ENCODE data around the gene ERICH4. TPM values are rescaled to one million over a fixed set of nuclear protein-coding genes. Genes with fewer than 3 reads are reported as not detected.
"Not testable (repeated sequence)": the region's sequence is repeated elsewhere in the genome, so short reads cannot be mapped to it uniquely, and the experiment has no call there.

Gene ERICH4
- total RNA-seq, 6 experiments from 2014 or later: not detected

GRCh38 chr19:41455936-41456335 is 13.0 kb downstream of the ERICH4 start:
- no peaks in the 10 kb centered on the region for H3K36me3 Mint-ChIP-seq (ENCODE audit: low read depth)
- peaks cover 7% of the 10 kb centered on the region for H3K27me3 Mint-ChIP-seq (ENCODE audit: insufficient read depth)
- H3K4me1 Mint-ChIP-seq (ENCODE audit: low read depth): peaks cover 19% of the 10 kb centered on the region
- H3K27ac Mint-ChIP-seq: no peak overlapping the region
- H3K4me3 Mint-ChIP-seq: no peak overlapping the region
- DNase-seq: peak; percentile 7
- no peaks in the 10 kb centered on the region for H3K9me3 Mint-ChIP-seq
- no peak for TF ChIP-seq CTCF (IDR thresholded peaks at IDR 0.05)

GRCh38 chr19:41456342-41456918 is 13.5 kb downstream of the ERICH4 start:
- peaks cover 19% of the 10 kb centered on the region for H3K4me1 Mint-ChIP-seq (ENCODE audit: low read depth)
- DNase-seq: peak; percentile 55
- peak overlapping the region; percentile 54 for H3K4me3 Mint-ChIP-seq
- peaks cover 7% of the 10 kb centered on the region for H3K27me3 Mint-ChIP-seq (ENCODE audit: insufficient read depth)
- no peak for TF ChIP-seq CTCF (IDR thresholded peaks at IDR 0.05)
- no peaks in the 10 kb centered on the region for H3K9me3 Mint-ChIP-seq
- no peak overlapping the region; the same call in 1 of the 2 replicates for H3K27ac Mint-ChIP-seq
- H3K36me3 Mint-ChIP-seq (ENCODE audit: low read depth): no peaks in the 10 kb centered on the region

- Mint-ChIP-seq H3K27me3 (ENCODE audit: insufficient read depth) (peaks cover 11% of the 10 kb centered on the region), H3K9me3 (peaks cover 3% of the 10 kb centered on the region; the same call in 1 of the 2 replicates), H3K4me3 (no peak overlapping the region), H3K36me3 (ENCODE audit: low read depth) (no peaks in the 10 kb centered on the region), H3K27ac (no peak overlapping the region), H3K4me1 (ENCODE audit: low read depth) (peaks cover 19% of the 10 kb centered on the region)
- DNase-seq: no peak
- no peak for TF ChIP-seq CTCF (IDR thresholded peaks at IDR 0.05)
Observed at GRCh38 chr19:41457241-41457640, 14.3 kb downstream of the ERICH4 start.

- Mint-ChIP-seq H3K9me3 (peaks cover 4% of the 10 kb centered on the region; the same call in 1 of the 2 replicates), H3K4me3 (no peak overlapping the region), H3K27me3 (ENCODE audit: insufficient read depth) (peaks cover 22% of the 10 kb centered on the region), H3K36me3 (ENCODE audit: low read depth) (no peaks in the 10 kb centered on the region), H3K4me1 (ENCODE audit: low read depth) (peaks cover under 1% of the 10 kb centered on the region; the same call in 1 of the 2 replicates), H3K27ac (no peak overlapping the region)
- DNase-seq: no peak
- TF ChIP-seq CTCF (IDR thresholded peaks at IDR 0.05): no peak
Observed at GRCh38 chr19:41462497-41462896, 19.5 kb downstream of the ERICH4 start.

GRCh38 chr19:41463257-41464256 is 20.6 kb downstream of the ERICH4 start:
- H3K4me1 Mint-ChIP-seq (ENCODE audit: low read depth); H3K36me3 Mint-ChIP-seq (ENCODE audit: low read depth); H3K9me3 Mint-ChIP-seq; H3K27ac Mint-ChIP-seq; DNase-seq: not testable (repeated sequence)
- peak overlapping the region; percentile 3; the same call in 1 of the 2 replicates for H3K4me3 Mint-ChIP-seq
- peaks cover 22% of the 10 kb centered on the region for H3K27me3 Mint-ChIP-seq (ENCODE audit: insufficient read depth)

- no peak overlapping the region for H3K27ac Mint-ChIP-seq
- TF ChIP-seq CTCF (IDR thresholded peaks at IDR 0.05): no peak
- DNase-seq: no peak
- H3K9me3 Mint-ChIP-seq: no peaks in the 10 kb centered on the region
- no peak overlapping the region for H3K4me3 Mint-ChIP-seq
- no peaks in the 10 kb centered on the region for H3K36me3 Mint-ChIP-seq (ENCODE audit: low read depth)
- no peaks in the 10 kb centered on the region for H3K4me1 Mint-ChIP-seq (ENCODE audit: low read depth)
- H3K27me3 Mint-ChIP-seq (ENCODE audit: insufficient read depth): peaks cover 27% of the 10 kb centered on the region
Observed at GRCh38 chr19:41476583-41476982, 33.6 kb downstream of the ERICH4 start.

All from HFFc6 (cell line).